HG03039 (cell line): ENCODE data around the gene TMEM219.
A peak's percentile ranks its signal among the peaks of the same experiment; 100 is the strongest.
"Not testable (repeated sequence)": the region's sequence is repeated elsewhere in the genome, so short reads cannot be mapped to it uniquely, and the experiment has no call there.

ENCODE experiments used
- ATAC-seq: cut with Tn5 transposase; IDR thresholded peaks from one replicate; pipeline ENCODE4 v1.9.1; 2021; ENCODE audit warnings: mild to moderate bottlenecking, moderate library complexity; ENCODE audit not compliant: unreplicated experiment

The TMEM219 gene, protein sequence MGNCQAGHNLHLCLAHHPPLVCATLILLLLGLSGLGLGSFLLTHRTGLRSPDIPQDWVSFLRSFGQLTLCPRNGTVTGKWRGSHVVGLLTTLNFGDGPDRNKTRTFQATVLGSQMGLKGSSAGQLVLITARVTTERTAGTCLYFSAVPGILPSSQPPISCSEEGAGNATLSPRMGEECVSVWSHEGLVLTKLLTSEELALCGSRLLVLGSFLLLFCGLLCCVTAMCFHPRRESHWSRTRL

DNA sequence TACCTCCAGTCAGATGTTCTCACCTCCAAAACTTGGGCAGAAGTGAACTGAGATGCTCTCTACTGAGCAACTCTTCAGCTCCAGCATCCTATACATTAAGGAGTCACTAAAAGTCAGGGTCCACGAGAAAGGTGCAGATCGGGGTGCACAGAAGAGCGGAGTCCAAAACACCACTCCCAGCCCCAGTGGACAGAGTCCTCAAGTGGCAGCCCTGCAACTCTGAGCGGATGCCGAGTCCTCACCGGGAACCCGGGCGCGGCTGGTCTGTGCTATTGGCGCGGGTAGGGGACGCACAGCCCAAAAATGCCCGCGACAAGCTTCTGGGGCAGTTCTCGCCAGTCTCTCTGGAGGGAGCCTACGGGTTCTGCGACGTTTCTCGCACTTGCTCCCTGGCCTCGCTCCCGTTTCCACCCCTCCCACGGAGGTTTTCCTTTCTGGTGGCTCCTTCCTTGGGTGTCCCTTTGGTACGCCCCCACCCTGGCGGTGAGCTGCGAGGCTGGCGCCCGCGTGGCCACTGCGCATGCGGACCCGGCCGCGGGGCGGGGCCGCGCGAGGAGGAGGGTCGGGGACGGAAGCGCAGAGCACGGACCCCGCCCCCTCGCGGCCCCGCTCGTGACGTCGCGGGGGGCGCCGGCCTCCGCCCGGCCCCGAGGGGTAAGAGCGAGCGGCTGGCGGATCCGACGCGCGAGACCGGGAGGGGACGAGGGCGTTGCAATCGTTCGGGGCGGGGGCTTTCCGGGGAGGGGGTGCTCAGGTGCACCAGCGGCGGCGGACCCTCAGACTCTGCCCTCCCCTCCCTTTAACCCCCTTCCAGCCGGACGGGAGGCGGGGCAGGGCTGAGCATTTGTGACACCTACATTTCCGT is at the start of gene TMEM219:
TSS of gene TMEM219 (plus strand) at position 601 of the 865 bp plus-strand sequence. CDS start 1,065 bp downstream, outside the sequence.
- ATAC-seq = peak; percentile 80

DNA sequence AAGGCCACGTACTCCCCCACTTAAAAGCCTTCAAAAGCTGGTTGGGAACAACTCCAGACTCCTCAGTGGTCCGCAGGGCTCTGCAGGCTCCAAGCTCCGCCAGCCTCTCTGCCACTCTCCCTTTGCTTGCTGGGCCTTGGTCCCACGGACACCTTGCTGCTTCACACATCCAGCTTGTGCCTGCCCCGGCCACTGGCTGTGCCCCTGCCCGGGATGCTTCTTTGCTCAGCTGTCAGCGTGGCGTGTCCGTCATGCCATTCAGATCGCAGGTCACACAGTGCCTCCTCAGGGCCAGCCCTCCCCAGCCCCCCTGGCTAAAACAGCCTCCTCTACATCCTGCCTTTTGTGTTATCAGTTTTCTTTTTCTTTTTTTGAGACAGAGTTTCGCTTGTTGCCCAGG is 49.8 kb upstream of the TMEM219 start:
- ATAC-seq = no peak

DNA sequence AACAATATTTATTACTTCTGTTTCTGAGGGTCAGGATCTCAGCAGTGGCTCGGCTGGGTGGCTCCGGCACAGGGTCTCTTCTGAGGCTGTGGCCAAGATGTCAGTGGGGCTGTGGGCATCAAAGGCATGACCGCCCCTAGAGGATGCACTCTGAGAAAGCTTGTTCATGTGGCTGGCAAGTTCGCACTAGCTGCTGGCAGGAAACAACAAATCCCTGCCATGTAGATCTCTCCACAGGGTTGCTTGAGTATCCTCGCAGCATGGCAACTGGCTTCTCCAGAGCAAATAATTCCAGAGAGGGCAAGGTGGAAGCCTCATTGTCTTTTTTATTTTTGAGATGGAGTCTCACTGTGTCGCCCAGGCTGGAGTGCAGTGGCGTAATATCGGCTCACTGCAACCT is 48.4 kb upstream of the TMEM219 start:
- no peak for ATAC-seq

DNA sequence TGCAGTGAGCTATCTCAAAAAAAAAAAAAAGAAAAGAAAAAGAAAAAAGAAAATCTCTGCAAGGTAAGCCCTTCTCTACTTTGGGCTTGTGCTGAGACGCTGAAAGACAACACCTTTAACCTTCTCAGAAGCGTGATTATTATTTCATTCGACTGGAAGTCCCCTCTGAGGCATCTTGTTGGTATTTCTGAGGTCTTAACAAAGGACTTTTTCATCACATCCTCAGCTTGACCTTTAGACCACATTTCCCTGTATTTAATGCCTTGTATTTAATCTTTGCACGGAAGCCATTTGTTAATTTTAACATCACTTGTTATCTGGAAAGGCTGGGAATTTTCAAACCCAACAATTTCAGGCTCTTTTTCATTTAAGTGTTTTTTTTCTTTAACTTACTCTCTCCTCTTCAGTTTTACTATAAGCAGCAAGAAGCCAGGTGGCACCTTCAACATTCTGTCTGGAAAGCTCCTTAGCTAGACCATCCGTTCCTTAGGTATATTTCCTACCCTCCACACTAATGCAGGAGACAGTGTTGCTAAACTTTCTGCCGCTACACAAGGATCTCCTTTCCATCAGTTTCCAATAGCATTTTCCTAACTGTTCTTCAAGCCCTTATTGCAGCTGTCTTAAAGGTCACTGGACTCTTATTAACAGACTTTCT is 46.2 kb upstream of the TMEM219 start:
- no peak for ATAC-seq

DNA sequence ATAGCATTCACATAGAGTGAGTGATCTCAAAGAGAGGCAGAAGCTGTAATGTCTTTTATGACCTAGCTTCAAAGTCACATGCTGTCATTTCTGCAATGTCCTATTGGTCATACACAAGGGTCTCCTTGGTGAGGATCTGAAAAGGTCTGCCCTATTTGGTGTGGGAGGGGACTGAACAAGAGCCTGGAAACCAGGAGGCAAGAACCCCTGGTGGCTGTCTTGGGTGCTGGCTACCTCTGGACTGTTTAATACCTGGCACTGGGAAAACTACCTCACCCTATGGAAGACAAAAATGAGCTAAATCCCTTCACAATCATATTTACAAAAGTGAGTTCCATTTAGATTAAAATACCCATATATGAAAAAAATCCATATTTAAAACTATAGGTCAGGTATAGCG is 44.9 kb upstream of the TMEM219 start:
- no peak for ATAC-seq

DNA sequence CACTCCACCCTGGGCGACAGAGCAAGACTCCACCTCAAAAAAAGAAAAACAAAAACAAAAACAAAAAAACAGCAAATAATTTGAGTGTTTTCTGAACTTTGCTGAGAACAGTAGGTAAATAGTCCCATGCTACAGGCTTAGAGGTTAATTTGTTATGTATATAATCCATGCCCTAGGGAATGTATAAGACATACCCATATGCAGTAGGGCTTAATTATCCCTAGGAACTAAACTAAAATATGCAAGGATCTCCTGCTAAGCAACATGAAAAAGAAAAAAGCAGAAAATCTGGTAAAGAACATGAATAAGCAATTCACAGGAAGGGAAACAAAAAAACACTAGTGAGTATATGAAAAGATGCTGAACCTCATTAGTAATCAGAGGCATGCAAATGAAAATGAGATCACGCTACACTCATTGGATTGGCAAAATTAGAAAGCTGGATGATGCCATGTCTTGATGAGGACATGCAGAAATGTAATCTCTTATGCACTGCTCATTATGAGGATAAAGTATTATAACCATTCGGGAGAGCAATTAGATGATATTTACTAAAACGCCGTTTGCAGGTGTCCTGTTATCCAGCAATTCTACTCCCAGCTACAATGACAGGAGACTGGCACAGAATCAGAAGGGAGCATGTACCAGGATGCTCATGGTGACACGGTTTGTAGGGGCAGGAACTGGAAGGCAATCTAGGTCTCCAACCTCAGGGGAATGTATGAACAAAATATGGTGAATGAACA is 41.4 kb upstream of the TMEM219 start:
- ATAC-seq = no peak

DNA sequence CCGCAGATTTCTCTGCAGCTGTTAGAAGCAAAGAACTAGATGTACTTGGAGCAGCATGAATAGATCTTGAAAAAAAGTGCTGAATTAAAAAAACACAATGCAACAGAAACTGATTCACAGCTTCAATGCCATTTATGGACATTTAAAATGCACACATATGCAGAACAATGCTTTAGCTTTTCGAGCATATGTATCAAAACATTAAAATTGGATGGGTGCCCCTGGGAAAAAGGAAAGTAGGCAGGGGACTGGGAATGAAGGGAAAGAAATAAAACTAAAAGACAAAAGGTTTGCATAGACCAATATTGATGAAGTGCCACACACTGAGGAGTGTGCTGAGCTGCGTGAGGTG is 40.9 kb upstream of the TMEM219 start:
- no peak for ATAC-seq

DNA sequence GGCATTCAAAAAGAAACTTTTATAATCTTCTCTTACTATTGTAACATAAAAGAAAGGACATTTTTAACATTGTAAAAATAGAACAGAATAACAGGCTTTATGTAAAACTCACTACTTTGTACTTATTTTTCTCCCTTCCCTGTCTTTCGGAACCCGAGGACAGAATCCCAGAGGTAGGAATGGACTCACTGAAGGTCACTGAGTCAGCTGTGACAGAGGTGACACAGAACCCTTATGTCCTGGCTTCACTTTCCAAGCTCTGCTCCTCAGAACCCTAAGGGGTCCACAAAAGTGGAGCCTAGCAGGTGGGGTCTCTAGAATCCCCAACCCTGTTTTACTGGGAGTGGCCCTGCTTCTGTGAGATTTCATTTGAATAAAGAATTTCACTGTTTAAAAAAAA is 39.6 kb upstream of the TMEM219 start:
- no peak for ATAC-seq

DNA sequence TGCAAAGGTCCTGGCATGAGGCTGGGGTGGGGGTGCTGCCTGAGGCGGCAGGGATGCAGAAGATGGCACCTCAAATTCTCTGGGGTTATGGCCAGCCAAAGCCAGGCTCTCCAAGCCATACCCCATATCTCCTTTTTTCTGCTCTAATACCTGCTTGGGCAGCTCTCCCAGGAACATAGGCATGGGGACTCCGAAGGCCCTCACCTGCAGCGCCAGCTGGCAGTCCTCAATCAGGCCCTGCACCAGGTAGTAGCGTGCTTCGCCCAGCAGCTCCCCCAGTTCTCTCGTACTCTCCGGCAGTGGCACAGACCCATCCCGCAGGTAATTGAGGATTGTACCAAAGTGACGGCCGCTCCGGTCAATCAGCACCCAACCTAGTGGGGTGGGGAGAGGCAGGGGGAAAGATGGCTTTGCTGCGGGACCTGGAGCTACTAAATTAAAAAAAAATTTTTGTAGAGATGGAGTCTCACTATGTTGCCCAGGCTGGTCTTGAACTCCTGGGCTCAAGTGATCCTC is 38.8 kb upstream of the TMEM219 start:
- ATAC-seq = no peak

DNA sequence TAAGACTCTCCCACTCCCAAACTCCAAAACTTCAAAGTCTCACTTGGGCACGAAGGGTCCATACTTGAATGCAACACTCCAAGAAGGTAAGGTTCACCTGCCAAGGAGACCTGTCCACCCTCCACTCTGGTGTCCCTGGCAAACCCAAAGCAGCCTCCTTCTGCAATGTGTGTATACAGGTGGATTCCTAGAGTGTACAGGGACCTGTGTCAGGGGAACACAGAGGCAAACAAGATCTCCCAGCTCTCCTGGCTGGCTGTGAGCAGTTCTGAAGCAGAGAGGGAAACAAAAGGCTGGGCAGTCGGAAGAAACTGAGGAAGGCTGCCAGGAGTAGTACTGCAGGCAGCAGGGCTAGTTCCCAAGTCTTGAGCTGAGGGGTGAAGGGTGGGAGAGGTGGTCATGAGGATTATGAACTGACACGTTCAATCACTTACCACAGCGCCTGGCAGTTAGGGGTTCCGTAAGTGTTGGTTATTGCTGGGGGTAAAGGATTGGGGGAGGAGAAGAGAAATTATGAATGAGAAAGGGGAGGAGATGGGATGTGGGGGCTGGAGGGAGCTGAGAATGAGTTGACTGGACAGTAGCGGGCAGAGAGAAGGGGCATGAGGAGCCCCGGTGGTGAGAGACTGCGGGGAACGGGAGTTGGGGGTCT is 36.6 kb upstream of the TMEM219 start:
- no peak for ATAC-seq

DNA sequence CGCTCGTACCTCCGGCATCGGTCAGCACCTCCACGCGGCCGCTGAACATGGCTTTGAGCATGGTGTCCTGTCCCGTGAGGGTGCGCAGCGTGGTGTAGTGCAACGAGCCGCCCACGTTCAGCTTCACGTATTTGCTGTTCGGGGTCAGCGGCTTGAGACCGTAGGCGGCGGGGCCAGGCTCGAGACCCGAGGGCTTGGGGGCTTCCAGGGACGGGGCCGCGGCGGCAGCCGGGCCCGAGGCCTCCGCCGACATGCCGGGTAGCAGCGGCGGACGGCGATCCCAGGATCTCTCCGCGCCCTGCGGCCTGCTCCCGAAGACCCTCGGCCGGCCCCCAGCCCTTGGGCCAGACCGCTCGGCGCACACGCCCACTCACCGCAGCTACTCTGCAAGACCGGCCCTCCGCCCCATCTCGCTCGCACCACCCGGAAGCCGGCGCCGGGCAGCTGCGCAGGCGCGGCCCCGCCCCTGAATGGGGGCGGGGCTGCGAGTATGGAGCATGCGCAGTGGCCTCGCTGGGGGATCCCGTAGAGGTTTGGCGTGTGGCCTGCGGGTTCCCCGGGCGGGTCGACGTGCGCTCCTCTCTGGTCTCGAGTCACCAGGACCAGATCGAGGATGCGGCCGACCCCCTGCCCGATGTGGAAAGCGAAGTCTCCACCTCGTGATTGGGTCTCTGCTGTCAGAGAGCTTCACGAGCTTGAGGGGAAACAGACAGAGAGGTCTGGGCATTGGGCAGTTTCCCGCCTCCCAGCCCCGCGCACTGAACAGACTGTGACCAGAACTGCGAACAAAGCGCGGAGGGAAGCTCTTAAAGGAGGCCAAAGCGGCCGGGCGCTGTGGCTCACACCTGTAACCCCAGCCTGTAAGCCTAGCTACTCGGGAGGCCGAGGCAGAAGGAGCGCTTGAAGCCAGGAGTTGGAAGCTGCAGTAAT is 35.8 kb upstream of the TMEM219 start, which contains the start of gene KCTD13:
TSS of gene KCTD13 (minus strand) at position 446 of the 930 bp plus-strand sequence. CDS start at position 253, 193 bp downstream.
- ATAC-seq = peak; percentile 88

DNA sequence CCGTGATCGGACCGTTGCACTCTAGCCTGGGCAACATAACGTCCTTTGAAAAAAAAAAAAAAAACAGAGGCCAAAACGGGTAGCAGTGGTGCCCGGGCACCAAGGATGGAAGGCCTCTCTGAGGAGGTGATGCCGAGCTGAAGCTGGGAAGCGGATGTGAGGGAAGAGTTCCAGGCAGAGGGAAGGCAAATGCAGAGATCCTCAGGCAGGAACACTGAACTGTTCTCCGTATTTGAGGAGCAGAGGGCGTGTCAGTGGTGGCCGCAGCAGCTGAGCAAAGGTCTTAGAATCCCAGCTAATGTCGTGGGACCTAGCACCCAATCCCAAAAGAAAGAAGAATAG is 35.2 kb upstream of the TMEM219 start:
- ATAC-seq = no peak

DNA sequence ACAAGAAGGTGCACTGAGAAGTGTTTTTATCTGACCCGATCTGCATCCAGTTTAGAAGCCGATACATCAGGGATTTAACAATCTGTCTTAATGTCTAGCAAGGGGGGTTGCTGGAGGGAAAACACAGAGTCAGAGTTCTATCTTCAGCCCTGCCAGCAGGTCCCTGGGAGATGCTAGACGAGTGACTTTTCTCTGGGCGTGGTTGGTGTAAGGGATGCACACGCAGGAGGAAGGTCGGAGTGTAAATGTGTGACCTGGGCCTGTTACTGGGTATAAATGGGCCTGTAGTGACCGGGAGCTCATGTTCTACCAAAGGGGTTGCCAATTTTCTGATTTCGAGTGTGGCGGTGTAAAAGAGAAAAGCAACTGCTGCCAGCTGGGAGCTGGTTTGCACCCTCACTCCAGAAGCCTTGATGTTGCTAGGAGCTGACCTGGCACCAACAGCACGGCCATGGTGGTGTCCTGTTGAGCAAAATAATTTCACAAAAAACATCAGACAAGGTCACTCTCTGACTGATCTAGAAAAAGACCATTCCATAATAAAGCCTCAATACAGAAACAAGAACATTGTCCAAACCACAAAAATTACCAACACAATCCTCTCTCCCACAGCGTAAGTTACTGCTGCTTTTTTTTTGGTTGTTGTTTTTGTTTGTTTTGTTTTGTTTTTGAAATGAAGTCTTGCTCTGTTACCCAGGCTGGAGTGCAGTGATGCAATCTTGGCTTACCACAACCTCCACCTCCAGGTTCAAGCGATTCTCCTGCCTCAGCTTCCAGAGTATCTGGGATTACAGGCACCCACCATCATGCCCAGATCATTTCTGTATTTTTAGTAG is 34.6 kb upstream of the TMEM219 start:
- no peak for ATAC-seq

DNA sequence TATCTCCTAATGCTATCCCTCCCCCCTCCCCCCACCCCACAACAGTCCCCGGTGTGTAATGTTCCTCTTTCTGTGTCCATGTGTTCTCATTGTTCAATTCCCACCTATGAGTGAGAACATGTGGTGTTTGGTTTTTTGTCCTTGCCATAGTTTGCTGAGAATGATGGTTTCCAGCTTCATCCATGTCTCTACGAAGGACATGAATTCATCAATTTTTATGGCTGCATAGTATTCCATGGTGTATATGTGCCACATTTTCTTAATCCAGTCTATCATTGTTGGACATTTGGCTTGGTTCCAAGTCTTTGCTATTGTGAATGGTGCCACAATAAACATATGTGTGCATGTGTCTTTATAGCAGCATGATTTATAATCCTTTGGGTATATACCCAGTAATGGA is 30.1 kb upstream of the TMEM219 start:
- not testable (repeated sequence) for ATAC-seq

DNA sequence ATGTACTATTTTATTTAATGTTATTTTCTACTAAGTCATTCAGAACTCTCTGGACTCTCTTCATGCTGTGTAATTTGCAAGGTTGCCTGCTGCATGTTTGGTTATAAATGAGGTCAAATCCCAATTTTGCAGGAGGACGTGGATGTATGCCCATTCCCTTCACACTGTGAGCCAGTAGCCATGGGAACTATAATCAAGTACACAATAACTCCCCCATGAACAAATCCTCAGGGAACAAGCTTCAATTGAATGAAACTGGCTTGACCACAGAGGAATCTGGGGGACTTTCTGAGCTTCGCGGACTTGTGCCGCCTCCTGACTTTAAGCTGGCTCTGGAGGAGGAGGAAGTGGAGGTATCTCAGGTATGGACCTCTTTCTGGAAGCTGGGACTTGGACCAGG is 21.2 kb upstream of the TMEM219 start:
- no peak for ATAC-seq

DNA sequence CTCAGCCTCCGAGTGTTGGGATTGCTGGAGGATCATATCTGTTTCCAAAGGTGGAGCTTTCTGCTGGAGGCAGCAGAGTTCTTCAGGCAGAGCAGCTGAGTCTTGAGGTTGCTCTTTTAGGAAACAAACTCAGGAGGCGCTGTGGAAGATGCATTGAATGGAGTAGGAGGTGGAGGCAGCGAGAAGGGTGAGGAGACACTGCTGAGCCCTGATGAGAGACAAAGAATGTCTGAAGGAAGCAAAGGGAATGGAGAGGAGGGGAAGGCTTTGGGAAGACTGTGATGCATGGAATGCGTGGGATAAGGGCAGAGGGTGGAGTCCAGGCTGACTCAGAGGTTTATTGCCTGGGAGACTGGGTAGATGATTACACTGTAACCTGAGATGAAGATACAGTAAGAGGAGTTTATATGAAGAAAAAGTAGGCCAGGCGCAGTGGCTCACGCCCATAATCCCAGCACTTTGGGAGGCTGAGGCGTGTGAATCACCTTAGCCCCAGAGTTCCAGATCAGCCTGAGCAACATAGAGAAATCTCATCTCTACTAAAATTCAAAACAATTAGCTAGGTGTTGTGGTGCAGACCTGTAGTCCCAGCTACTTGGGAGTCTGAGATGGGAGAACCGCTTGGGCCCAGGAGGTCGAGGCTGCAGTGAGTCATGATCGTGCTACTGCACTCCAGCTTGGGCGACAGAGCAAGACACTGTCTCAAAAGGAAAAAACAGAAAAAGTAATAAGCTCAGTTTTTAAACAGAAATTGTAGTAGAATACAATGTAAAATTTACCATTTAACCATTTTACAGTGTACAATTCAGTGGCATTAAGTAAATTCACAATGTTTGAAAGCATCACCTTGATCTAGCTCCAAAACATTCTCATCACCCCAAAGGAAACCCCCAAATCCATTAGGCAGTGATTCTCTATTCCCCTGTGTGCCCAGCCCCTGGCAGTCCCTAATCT is 17.8 kb upstream of the TMEM219 start:
- ATAC-seq = no peak

DNA sequence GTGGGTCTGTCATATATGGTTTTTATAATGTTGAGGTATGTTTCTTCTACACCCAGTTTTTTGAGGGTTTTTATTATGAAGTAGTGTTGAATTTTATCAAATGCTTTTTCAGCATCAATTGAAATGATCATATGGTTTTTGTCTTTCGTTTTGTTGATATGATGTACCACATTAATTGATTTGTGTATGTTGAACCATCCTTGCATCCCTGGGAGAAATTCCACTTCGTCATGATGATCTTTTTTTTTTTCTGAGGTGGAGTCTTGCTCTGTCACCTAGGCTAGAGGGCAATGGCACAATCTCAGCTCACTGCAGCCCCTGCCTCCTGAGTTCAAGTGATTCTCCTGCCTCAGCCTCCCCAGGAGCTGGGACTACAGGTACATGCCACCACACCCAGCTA is 14.0 kb upstream of the TMEM219 start:
- ATAC-seq = no peak
